NB4 (cell line): ENCODE measurements around the gene DIRAS2.

ENCODE experiments used
- MYC ChIP-seq: IDR thresholded peaks from 2 replicates; pipeline ENCODE4 v1.6.1; 2011; ENCODE audit warnings: low read depth, low read length
- POLR2A ChIP-seq: IDR thresholded peaks from 2 replicates; pipeline ENCODE4 v1.6.1; 2011; ENCODE audit warnings: mild to moderate bottlenecking; ENCODE audit not compliant: insufficient read length; ENCODE audit errors: extremely low read depth
- TF ChIP-seq, protein P1 (sequence below): IDR thresholded peaks from one replicate; pipeline ENCODE4 v1.5.1; 2012; ENCODE audit warnings: low read depth, low read length
- TF ChIP-seq, protein P2 (sequence below): IDR thresholded peaks from 2 replicates; pipeline ENCODE4 v1.6.1; 2011; ENCODE audit warnings: low read depth, low read length

DNA sequence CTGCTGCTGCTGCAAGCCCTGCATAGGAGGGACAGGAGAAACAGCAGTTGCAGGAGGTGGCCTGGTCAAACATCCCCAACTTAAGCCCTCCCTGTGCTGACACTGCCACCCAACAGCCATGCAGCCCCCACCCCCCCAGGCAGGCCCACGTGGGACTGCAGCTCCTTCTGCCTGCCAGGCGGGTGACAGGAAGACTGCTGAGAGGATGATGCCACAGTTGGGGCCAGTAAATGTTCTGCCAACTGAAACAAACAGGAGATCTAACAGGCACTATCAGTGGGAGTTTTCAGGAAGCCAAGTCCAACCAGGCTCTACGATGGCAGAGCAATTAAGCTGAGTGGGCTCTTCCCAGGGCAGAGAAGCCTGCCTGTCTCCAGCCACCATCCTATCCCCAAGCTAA is 31.1 kb downstream of the DIRAS2 start:
- TF ChIP-seq, protein P1, sequence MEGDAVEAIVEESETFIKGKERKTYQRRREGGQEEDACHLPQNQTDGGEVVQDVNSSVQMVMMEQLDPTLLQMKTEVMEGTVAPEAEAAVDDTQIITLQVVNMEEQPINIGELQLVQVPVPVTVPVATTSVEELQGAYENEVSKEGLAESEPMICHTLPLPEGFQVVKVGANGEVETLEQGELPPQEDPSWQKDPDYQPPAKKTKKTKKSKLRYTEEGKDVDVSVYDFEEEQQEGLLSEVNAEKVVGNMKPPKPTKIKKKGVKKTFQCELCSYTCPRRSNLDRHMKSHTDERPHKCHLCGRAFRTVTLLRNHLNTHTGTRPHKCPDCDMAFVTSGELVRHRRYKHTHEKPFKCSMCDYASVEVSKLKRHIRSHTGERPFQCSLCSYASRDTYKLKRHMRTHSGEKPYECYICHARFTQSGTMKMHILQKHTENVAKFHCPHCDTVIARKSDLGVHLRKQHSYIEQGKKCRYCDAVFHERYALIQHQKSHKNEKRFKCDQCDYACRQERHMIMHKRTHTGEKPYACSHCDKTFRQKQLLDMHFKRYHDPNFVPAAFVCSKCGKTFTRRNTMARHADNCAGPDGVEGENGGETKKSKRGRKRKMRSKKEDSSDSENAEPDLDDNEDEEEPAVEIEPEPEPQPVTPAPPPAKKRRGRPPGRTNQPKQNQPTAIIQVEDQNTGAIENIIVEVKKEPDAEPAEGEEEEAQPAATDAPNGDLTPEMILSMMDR, result no peak
- TF ChIP-seq POLR2A (no peak), MYC (no peak)
- TF ChIP-seq, protein P2, sequence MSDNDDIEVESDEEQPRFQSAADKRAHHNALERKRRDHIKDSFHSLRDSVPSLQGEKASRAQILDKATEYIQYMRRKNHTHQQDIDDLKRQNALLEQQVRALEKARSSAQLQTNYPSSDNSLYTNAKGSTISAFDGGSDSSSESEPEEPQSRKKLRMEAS, result no peak
